Endometrial microvascular endothelial cells (primary cell): ENCODE results near the gene HSPA4L. TPM values are rescaled to one million over a fixed set of nuclear protein-coding genes. Genes with fewer than 3 reads are reported as not detected.

Experiments used
- in situ Hi-C: cut with HindIII; loops from 2 replicates; pipeline ENCODE4 v1.10.0; 2017; ENCODE audit warnings: low sequenced_read_pairs, low pct_unique_long_range_greater_than_20kb; ENCODE audit errors: inconsistent ontology term
- total RNA-seq: library from RNA; depleted of rRNA; stranded (reverse); fragments of >200 nt; gene quantifications from one replicate; pipeline ENCODE4 v1.2.3, GENCODE V29; 2015; ENCODE audit errors: inconsistent ontology term

The HSPA4L gene
- 7.5 TPM for total RNA-seq

- in situ Hi-C loops, result no loop called here
Measured at GRCh38 chr4:127782275-127783025, at the start of gene HSPA4L. HSPA4L (plus strand) TSS chr4:127782322; CDS start chr4:127782551, 229 bp downstream.

- in situ Hi-C loops, result no loop called here
Measured at GRCh38 chr4:127732623-127733328, 49.3 kb upstream of the HSPA4L start.

- in situ Hi-C loops, result no loop called here
Measured at GRCh38 chr4:127734976-127735375, 47.1 kb upstream of the HSPA4L start.

- in situ Hi-C loops, result no loop called here
Measured at GRCh38 chr4:127737295-127737694, 44.8 kb upstream of the HSPA4L start.

- in situ Hi-C loops, result no loop called here
Measured at GRCh38 chr4:127741247-127741646, 40.9 kb upstream of the HSPA4L start.

GRCh38 chr4:127747883-127748282, 34.2 kb upstream of the HSPA4L start:
- in situ Hi-C loops, result no loop called here

GRCh38 chr4:127748957-127749356, 33.2 kb upstream of the HSPA4L start:
- in situ Hi-C loops, result no loop called here

GRCh38 chr4:127756906-127757305, 25.2 kb upstream of the HSPA4L start:
- in situ Hi-C loops, result no loop called here

- in situ Hi-C loops, result no loop called here
Measured at GRCh38 chr4:127759228-127759820, 22.8 kb upstream of the HSPA4L start.

GRCh38 chr4:127759893-127760292, 22.2 kb upstream of the HSPA4L start:
- in situ Hi-C loops, result no loop called here

GRCh38 chr4:127771535-127772275, 10.4 kb upstream of the HSPA4L start:
- in situ Hi-C loops, result no loop called here

GRCh38 chr4:127772769-127773671, 9.1 kb upstream of the HSPA4L start:
- in situ Hi-C loops, result no loop called here

- in situ Hi-C loops, result no loop called here
Measured at GRCh38 chr4:127775843-127776242, 6.3 kb upstream of the HSPA4L start.

- in situ Hi-C loops, result no loop called here
Measured at GRCh38 chr4:127776620-127777019, 5.5 kb upstream of the HSPA4L start.

GRCh38 chr4:127777487-127777886, 4.6 kb upstream of the HSPA4L start:
- in situ Hi-C loops, result no loop called here

GRCh38 chr4:127778102-127778501, 4.0 kb upstream of the HSPA4L start:
- in situ Hi-C loops, result no loop called here

GRCh38 chr4:127780598-127780997, 1.5 kb upstream of the HSPA4L start:
- in situ Hi-C loops, result no loop called here

GRCh38 chr4:127781300-127782024, 660 bp upstream of the HSPA4L start:
- in situ Hi-C loops, result no loop called here
